GM19238 (cell line): ENCODE data around the gene PLXNB2.
"Not testable (repeated sequence)": the region's sequence is repeated elsewhere in the genome, so short reads cannot be mapped to it uniquely, and the experiment has no call there.

Source experiments
- DNase-seq: peaks from one replicate; pipeline ENCODE4 v3.0.0; 2011; ENCODE audit warnings: low spot score; ENCODE audit not compliant: insufficient read length

Gene PLXNB2

GRCh38 chr22:50306753-50307749 lies at the start of gene PLXNB2:
Gene PLXNB2, minus strand, starts transcription at chr22:50307646. Its CDS starts 17,062 bp downstream, at chr22:50290584.
- DNase-seq: peak; percentile 91

GRCh38 chr22:50357222-50357621 lies 49.8 kb upstream of the PLXNB2 start:
- DNase-seq: no peak

GRCh38 chr22:50356186-50356585 lies 48.7 kb upstream of the PLXNB2 start:
- DNase-seq: no peak

- no peak for DNase-seq
Measured at GRCh38 chr22:50348058-50348457, 40.6 kb upstream of the PLXNB2 start.

- no peak for DNase-seq
Measured at GRCh38 chr22:50347157-50347556, 39.7 kb upstream of the PLXNB2 start.

GRCh38 chr22:50346470-50346869 lies 39.0 kb upstream of the PLXNB2 start:
- no peak for DNase-seq

GRCh38 chr22:50343541-50343935 lies 36.1 kb upstream of the PLXNB2 start:
- no peak for DNase-seq

DNA sequence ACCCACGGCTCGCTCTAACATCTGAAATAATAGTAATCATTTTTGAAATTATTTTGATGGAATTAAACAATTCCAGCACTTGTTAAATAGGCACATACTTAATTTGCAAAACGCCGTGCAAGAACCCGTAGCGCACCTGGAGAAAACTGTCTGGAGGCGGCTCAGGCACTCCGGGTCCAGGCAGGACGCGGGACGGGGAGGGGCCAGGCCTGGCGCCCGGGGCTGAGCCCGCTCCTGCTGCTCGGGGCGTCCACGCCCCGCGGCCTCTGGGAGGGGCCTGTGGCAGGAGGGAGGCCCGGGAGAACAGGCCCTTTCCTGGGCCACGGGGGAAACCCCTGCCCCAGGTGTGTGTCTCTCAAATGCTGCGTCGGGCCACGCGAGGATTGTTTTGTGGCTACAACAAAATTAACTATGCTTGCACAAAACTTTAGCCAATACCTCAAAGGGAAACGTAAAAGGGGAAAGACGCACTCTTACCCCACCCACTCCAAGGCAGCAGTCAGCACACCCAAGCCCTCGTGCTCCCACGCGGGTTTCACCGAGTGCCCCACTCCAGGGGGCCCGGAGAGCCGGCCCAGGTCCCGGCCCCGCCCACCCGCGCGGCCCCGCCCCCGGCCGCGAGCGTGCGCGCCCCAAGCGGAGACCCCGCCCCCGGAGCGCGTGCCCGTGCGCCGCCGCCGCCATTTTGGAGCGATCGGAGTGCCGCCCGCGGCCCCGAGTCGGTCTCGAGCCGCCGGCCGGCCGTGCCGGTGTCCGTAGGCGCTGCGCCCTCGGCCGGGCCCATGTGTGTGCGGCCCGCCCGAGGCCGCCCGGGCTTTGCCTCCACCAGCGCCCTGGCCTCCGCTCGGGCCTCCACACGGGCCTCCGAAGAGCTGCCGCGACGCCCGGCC lies 35.5 kb upstream of the PLXNB2 start, which contains the start of gene PPP6R2:
Gene PPP6R2 (plus strand): TSS at position 677 of the 890 bp plus-strand sequence. CDS start 50,582 bp downstream, outside the sequence.
- peak; percentile 74 for DNase-seq

GRCh38 chr22:50341977-50342650 lies 34.7 kb upstream of the PLXNB2 start:
- DNase-seq: peak; percentile 64

DNA sequence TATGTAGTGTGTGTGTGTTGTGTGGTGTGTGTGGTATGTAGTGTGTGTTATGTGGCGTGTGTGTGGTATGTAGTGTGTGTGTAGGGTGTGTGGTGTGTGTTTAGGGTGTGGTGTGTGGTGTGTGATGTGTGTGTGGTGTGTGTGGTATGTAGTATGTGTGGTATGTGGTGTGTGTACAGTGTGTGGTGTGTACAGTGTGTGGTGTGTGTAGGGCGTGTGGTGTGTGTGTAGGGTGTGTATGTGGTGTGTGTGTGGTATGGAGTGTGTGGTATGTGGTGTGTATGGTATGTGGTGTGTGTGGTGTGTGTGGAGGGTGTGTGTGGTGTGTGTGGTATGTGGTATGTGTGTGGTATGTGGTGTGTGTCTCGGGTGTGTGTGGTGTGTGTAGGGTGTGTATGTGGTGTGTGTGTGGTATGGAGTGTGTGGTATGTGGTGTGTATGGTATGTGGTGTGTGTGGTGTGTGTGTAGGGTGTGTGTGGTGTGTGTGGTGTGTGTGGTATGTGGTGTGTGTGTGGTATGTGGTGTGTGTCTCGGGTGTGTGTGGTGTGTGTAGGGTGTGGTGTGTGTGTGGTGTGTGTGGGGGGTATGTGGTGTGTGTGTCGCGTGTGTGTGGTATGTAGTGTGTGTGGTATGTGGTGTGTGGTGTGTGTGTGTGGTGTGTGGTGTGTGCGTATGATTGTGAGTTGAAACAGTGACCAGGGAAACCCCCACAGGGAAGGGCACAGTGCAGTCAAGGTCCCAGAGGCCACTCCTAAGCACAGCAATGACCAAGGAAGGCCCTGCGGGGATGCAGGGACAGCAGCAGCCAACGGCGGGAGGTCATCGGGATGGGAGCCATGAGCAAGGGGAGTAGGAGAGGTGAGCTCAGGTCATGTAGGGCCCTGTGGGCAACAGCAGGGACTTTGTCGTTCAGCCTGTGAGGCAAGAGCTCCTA lies 32.8 kb upstream of the PLXNB2 start:
- no peak for DNase-seq

- no peak for DNase-seq
Measured at GRCh38 chr22:50338860-50339462, 31.5 kb upstream of the PLXNB2 start.

GRCh38 chr22:50338042-50338573 lies 30.7 kb upstream of the PLXNB2 start:
- no peak for DNase-seq

GRCh38 chr22:50337262-50338041 lies 30.0 kb upstream of the PLXNB2 start:
- DNase-seq: no peak

- not testable (repeated sequence) for DNase-seq
Measured at GRCh38 chr22:50334433-50334832, 27.0 kb upstream of the PLXNB2 start.

- no peak for DNase-seq
Measured at GRCh38 chr22:50329236-50329635, 21.8 kb upstream of the PLXNB2 start.

DNA sequence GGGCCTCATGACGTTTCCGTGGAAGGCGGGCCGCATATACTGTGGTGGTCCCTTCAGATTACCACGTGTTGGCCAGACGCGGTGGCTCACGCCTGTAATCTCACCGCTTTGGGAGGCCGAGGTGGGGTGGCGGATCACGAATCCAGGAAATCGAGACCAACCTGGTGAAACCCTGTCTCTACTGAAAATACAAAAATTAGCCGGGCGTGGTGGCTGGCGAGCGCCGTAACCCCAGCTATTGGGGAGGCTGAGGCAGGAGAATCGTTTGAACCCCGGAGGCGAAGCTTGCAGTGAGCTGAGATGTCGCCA lies 20.2 kb upstream of the PLXNB2 start:
- no peak for DNase-seq

DNA sequence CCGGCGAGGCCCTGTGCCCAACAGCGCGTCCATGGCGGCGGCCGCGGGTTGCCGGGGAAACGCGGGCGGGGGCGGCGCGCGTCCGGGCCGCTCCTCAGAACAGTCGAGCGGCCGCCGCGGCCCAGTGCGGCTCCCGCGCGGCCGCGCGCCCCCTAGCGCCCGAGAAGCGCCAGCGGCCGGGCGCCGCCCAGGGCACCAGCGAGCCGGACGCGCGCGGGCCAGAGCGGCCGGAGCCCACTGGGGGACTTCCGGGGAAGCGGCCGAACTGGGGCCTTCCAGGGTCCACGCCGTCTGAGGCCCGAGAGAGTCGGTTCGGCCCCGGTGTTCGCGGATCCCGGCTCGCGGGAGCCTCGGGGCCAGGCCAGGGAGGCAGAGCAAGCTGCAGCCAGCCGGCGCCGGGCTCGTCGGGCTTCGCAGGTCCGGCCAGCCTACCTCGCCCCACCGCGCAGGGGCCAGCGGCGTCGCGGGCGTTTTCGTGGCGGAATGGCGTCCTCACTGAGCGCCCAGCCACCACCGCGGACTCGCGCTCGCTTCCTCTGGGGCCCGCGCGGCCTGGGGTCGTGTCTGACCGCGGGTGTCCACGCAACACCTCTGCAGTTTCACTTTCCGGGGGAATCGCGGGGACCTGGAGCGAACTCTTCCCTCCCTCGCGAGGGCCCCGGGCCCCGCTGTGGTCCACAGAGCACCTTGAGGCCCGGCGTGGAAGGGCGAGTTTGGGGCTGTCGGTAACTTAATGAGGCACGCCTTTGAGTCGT lies 19.7 kb upstream of the PLXNB2 start, which contains the start of gene DENND6B:
Gene DENND6B (minus strand): TSS at position 57 of the 755 bp plus-strand sequence. CDS start 24 bp downstream, at position 33.
- DNase-seq: peak; percentile 95
